ENCODE data around the gene ARHGAP31. TPM values are rescaled to one million over a fixed set of nuclear protein-coding genes. Genes with fewer than 3 reads are reported as not detected.

ARHGAP31 gene
- total RNA-seq, 4 donors from 2014 or later = 19.8 to 28.7 (median 22.6) TPM

DNA sequence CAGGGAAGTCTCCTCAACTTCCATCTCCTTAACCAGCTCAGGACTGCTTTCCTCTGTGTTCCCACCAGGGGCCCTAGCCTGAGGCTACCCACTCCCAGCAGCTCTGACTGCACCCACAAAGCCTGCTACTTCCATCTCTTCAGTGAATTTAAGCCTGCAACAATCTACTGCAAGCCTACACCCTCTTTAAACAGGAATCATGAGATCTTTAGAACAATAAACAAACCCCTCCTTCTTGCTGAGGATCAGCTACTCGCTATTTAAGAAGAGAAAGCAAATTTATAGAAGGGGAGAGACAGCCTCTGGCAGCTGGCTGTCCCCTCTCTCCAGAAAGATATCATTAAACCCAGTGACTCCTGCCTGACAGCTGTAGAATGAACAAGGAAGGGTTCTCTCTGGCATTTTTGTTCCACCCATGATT, 51.9 kb downstream of the ARHGAP31 start:
- Histone ChIP-seq H3K27ac (no peak overlapping the region), H3K9me3 (no peaks in the 10 kb centered on the region), H3K36me3 (no peaks in the 10 kb centered on the region), H3K4me3 (no peak overlapping the region), H3K4me1 (peaks cover 0 to 29% (median 0%) of the 10 kb centered on the region in 3 donors), H3K27me3 (no peaks in the 10 kb centered on the region)
- ATAC-seq = no peak
- TF ChIP-seq POLR2A (IDR thresholded peaks at IDR 0.05) (no peak), POLR2AphosphoS5 (IDR thresholded peaks at IDR 0.05) (no peak), EP300 (IDR thresholded peaks at IDR 0.05) (no peak)
- 50 to 63% methylated on average over 1 of the region's 1 CpG for WGBS, 2 donors (ENCODE audit: low coverage in 1 of 2)

DNA sequence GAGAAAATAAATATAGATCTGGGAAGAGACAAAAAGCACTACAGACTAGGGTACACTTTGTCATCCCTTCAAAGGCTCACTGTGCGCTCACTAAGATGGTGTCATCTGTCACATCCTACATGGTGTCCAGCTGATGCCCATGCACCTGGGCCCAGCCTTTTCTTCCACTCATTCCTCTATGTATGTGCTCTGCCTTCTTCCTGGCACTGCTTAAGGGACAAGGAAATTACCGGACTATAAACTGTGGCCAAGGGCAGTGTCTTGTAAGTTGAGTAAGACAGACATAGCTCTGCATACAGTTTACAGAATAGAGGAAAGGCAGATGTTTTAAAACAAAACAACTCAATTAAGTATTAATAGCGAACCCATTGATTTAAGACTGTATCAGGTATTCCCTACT, 52.9 kb downstream of the ARHGAP31 start:
- TF ChIP-seq, protein P1, sequence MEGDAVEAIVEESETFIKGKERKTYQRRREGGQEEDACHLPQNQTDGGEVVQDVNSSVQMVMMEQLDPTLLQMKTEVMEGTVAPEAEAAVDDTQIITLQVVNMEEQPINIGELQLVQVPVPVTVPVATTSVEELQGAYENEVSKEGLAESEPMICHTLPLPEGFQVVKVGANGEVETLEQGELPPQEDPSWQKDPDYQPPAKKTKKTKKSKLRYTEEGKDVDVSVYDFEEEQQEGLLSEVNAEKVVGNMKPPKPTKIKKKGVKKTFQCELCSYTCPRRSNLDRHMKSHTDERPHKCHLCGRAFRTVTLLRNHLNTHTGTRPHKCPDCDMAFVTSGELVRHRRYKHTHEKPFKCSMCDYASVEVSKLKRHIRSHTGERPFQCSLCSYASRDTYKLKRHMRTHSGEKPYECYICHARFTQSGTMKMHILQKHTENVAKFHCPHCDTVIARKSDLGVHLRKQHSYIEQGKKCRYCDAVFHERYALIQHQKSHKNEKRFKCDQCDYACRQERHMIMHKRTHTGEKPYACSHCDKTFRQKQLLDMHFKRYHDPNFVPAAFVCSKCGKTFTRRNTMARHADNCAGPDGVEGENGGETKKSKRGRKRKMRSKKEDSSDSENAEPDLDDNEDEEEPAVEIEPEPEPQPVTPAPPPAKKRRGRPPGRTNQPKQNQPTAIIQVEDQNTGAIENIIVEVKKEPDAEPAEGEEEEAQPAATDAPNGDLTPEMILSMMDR (IDR thresholded peaks at IDR 0.05) = no peak
- ATAC-seq = no peak
- Histone ChIP-seq H3K4me3 (no peak overlapping the region), H3K27ac (no peak overlapping the region), H3K9me3 (no peaks in the 10 kb centered on the region), H3K27me3 (no peaks in the 10 kb centered on the region), H3K36me3 (no peaks in the 10 kb centered on the region), H3K4me1 (peaks cover 0 to 37% (median 0%) of the 10 kb centered on the region in 3 donors)
- 100% methylated on average over 1 of the region's 3 CpGs for WGBS, 2 donors (ENCODE audit: low coverage in 1 of 2)

DNA sequence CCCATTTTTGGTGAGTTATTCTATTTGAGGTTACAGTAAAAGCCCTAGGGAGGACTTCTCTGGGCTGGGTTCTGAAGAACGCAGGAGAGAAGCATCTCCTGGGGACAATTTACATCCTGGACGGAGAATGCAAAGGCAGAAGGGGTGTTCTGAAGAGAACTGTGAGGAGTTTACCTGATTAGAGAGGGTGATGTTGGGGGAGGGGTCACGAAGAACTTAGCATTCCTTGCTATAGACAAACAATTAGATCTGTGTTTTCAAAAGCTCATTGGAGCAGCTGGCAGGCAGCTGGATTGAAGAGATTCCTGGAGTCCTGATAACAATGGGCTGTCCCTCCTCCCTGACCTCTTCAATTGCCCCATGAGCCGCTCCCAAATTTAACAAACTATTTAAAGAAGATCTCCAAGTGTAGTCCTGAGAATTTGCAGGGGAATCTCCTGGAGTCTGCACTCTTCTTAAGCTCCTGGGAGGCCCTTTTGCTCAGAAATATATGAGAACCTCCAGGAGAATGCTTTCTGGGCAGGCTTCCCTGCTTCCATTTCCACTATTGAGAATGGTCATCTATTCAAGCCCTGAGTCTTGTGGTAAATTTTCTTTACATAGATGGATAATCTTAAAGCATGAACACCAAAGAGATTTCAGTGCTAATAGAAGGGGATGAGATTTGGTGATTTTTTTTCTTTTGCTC, 55.3 kb downstream of the ARHGAP31 start:
- WGBS, 2 donors (ENCODE audit: low coverage in 1 of 2) = 44 to 73% methylated on average over 2 to 4 of the region's 4 CpGs
- Histone ChIP-seq H3K4me1 (peaks cover 0 to 57% (median 6%) of the 10 kb centered on the region in 3 donors), H3K4me3 (no peak overlapping the region), H3K27ac (peak overlapping the region in 2 of 4 donors; percentile 36 to 46), H3K27me3 (no peaks in the 10 kb centered on the region), H3K9me3 (no peaks in the 10 kb centered on the region), H3K36me3 (no peaks in the 10 kb centered on the region)
- no peak for TF ChIP-seq POLR2A (IDR thresholded peaks at IDR 0.05)
- ATAC-seq = no peak

DNA sequence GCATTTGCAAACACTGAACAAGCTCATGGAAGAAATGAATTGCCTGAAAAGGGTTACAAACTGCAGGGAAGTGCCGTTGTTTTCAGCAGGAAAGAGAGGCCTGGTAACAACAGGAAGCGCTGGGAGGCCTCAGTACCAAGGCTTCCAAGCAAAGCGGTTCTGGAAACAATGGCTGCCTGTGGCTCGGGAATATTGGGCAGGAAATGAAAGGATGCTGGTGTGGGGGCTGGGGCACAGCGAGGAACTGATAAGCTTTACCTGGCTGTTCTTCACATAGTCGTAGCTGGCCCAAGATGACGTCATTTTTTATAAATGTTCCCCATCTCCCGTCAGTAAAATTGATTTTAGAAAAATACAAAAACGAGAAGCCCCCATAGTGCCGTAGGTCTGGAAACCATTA, 55.9 kb downstream of the ARHGAP31 start:
- WGBS, 2 donors (ENCODE audit: low coverage in 1 of 2) = 37 to 46% methylated on average over 5 to 10 of the region's 10 CpGs
- H3K4me1 ChIP-seq = peaks cover 0 to 57% (median 6%) of the 10 kb centered on the region in 3 donors
- no peaks in the 10 kb centered on the region for H3K27me3 ChIP-seq
- TF ChIP-seq, protein P1 (IDR thresholded peaks at IDR 0.05) = no peak
- no peak for TF ChIP-seq POLR2A (IDR thresholded peaks at IDR 0.05)
- TF ChIP-seq POLR2AphosphoS5 (IDR thresholded peaks at IDR 0.05) = no peak
- no peak for TF ChIP-seq EP300 (IDR thresholded peaks at IDR 0.05)
- H3K9me3 ChIP-seq = no peaks in the 10 kb centered on the region
- peak; percentile 34 for ATAC-seq
- peak overlapping the region in 2 of 4 donors; percentile 36 to 46 for H3K27ac ChIP-seq
- no peaks in the 10 kb centered on the region for H3K36me3 ChIP-seq
- H3K4me3 ChIP-seq = no peak overlapping the region

DNA sequence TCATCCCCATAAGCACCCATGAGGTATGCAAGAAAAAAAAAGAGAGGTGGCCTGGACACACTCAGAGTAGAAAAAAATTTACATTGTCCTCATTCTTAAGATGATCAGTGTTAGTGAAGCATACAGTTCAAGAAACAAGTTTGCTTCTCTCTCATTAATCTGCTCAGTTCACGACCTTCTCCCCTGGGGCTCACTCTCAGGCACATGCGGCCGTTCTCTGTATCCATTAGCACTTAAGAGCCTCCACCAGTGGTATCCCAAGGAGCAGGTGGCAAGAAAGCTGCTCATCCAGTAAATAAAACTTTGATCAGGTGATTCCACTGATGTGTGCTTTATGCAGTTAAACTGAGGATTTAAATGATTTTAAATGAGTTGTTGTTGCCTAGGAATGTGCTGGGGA, 57.4 kb downstream of the ARHGAP31 start:
- ATAC-seq = no peak
- 73 to 100% methylated on average over 1 to 3 of the region's 3 CpGs for WGBS, 2 donors (ENCODE audit: low coverage in 1 of 2)
- Histone ChIP-seq H3K4me3 (no peak overlapping the region), H3K36me3 (no peaks in the 10 kb centered on the region), H3K4me1 (peaks cover 0 to 49% (median 6%) of the 10 kb centered on the region in 3 donors), H3K27me3 (no peaks in the 10 kb centered on the region), H3K9me3 (no peaks in the 10 kb centered on the region), H3K27ac (peak overlapping the region in 2 of 4 donors; percentile 31 to 46)
- TF ChIP-seq, protein P1 (IDR thresholded peaks at IDR 0.05) = no peak
- TF ChIP-seq POLR2AphosphoS5 (IDR thresholded peaks at IDR 0.05) (no peak), EP300 (IDR thresholded peaks at IDR 0.05) (no peak), POLR2A (IDR thresholded peaks at IDR 0.05) (no peak)

DNA sequence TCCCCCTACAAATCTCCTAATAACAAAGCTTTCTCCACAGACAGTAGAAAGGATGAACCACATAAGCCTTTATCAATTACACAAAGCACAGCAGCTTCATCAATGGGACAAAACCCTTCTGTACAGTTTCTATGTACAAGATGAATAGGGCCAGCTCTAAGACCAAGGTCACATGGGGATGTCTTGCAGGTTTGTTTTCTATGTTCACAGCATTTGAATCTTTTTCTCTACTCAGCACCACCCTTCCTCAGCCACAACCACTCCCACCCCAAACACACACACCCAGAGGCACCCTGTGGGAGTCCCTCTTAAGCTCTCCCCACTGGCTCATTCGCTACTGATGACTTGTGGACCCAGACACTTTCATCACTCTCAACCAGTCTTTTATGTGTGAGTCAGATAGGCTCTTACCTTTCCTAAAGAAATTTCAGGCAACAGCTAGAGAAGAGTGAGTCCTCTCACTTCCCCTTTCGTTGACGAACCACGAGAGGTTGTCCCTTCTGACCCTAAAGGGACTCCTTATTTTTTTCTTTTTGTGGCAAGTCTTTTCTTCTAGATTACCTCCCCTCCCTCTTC, 57.9 kb downstream of the ARHGAP31 start:
- no peak for TF ChIP-seq POLR2AphosphoS5 (IDR thresholded peaks at IDR 0.05)
- TF ChIP-seq EP300 (IDR thresholded peaks at IDR 0.05) = no peak
- TF ChIP-seq POLR2A (IDR thresholded peaks at IDR 0.05) = no peak
- TF ChIP-seq, protein P1 (IDR thresholded peaks at IDR 0.05) = no peak
- Histone ChIP-seq H3K4me3 (no peak overlapping the region), H3K27me3 (no peaks in the 10 kb centered on the region), H3K27ac (peak overlapping the region in 2 of 4 donors; percentile 31 to 46), H3K9me3 (no peaks in the 10 kb centered on the region), H3K36me3 (no peaks in the 10 kb centered on the region), H3K4me1 (peaks cover 0 to 50% (median 10%) of the 10 kb centered on the region in 3 donors)
- WGBS, 2 donors (ENCODE audit: low coverage in 1 of 2) = 68 to 86% methylated on average over 4 of the region's 4 CpGs
- no peak for ATAC-seq

Data from gastroesophageal sphincter (tissue), 4 donors.